HG03196 (cell line): ENCODE results near the gene NBEA.
A peak's percentile ranks its signal among the peaks of the same experiment; 100 is the strongest.
"Not testable (repeated sequence)": the region's sequence is repeated elsewhere in the genome, so short reads cannot be mapped to it uniquely, and the experiment has no call there.

Experiments used
- ATAC-seq: cut with Tn5 transposase; IDR thresholded peaks from one replicate; pipeline ENCODE4 v1.9.1; 2021; ENCODE audit not compliant: unreplicated experiment

NBEA gene, protein sequence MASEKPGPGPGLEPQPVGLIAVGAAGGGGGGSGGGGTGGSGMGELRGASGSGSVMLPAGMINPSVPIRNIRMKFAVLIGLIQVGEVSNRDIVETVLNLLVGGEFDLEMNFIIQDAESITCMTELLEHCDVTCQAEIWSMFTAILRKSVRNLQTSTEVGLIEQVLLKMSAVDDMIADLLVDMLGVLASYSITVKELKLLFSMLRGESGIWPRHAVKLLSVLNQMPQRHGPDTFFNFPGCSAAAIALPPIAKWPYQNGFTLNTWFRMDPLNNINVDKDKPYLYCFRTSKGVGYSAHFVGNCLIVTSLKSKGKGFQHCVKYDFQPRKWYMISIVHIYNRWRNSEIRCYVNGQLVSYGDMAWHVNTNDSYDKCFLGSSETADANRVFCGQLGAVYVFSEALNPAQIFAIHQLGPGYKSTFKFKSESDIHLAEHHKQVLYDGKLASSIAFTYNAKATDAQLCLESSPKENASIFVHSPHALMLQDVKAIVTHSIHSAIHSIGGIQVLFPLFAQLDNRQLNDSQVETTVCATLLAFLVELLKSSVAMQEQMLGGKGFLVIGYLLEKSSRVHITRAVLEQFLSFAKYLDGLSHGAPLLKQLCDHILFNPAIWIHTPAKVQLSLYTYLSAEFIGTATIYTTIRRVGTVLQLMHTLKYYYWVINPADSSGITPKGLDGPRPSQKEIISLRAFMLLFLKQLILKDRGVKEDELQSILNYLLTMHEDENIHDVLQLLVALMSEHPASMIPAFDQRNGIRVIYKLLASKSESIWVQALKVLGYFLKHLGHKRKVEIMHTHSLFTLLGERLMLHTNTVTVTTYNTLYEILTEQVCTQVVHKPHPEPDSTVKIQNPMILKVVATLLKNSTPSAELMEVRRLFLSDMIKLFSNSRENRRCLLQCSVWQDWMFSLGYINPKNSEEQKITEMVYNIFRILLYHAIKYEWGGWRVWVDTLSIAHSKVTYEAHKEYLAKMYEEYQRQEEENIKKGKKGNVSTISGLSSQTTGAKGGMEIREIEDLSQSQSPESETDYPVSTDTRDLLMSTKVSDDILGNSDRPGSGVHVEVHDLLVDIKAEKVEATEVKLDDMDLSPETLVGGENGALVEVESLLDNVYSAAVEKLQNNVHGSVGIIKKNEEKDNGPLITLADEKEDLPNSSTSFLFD (N-terminal part only)

DNA sequence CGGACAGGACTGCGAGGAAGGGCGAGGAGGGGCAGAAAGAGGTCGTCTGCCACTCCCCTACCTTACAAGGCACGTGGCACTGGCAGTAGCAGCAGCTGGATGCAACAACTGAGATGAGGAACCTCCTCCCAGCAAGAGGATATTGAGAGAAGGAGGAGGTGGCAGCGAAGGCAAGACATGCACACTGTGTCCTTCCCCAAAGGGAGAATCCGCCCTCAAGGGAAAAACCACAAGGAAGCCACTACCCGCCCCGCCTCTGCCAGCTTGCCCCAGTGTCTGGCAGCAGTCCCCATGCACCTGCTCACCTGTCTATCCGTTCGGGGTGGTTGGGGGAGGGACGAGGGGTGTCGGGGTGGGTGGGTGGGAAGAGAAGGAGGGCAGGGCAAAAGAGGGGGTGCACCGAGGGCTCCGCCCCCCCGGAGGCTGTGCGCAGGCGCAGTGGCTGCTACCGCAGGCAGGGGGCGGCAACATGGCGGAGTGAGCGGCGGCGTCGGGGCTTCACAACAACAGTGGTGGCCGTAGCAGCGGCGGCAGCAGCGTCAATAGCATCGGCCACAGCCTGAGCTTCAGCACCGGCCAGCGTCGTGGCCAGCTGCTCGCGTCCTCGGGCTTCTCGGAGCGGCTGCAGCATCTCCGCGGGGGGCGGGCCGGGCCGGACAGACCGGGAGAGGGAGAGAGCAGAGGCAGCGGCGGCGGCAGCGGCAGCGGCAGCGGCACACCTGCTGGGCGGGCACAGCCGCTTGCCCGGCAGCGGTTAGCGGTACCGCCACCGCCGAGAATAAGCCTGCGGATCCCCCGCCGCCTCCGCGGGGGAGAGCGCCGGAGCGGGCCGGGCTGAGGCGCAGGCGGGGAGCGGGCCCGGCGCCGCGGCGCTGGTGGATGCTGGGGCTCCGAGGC lies at the start of gene NBEA:
TSS of gene NBEA (plus strand) at position 436 of the 897 bp plus-strand sequence. CDS start 551 bp downstream, outside the sequence.
- ATAC-seq, result peak; percentile 65

GRCh38 chr13:34894756-34895155 lies 47.3 kb upstream of the NBEA start:
- no peak for ATAC-seq

- ATAC-seq, result no peak
Observed at GRCh38 chr13:34897220-34897619, 44.9 kb upstream of the NBEA start.

GRCh38 chr13:34899888-34900287 lies 42.2 kb upstream of the NBEA start:
- no peak for ATAC-seq

- ATAC-seq, result no peak
Observed at GRCh38 chr13:34900288-34900739, 41.8 kb upstream of the NBEA start.

GRCh38 chr13:34901572-34901971 lies 40.5 kb upstream of the NBEA start:
- ATAC-seq, result no peak

GRCh38 chr13:34911159-34911558 lies 30.9 kb upstream of the NBEA start:
- ATAC-seq, result no peak

- no peak for ATAC-seq
Observed at GRCh38 chr13:34913040-34913439, 29.0 kb upstream of the NBEA start.

DNA sequence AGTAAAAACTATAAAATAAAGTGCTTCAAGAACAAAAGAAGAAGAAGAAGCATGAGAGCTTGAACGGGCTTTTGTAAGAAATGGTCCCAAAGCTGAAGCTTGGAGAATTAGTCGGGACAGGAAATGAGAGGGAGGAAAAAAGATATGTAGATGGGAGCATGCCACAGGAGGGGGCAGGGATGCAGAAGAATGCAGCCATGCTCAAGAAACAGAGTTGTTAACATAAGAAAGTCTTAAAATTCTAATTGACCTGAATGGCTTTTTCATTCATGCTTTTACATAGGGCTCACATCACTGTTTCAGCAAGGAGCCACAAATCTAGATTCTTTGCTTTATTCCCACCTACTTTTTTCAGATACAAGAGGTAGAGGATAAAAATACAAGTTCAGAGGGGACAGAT lies 27.7 kb upstream of the NBEA start:
- ATAC-seq, result no peak

DNA sequence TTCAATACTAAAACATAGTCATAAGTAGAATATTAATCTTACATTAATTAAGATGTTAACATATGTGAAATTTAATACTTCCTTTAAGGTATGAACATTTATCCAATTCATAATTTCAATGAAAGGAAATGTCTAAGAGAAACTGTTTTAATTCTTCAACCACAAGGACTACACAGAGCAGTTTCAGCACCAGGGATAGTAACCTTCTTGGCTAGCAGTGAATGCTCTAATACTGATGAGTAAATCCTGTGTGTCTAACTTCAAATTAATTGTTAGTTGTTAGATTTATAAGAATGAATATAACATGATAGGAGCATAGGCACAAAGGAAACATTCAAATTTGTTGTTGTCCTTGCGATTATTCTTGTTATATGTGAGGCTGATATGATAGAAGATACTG lies 15.6 kb upstream of the NBEA start:
- no peak for ATAC-seq

- not testable (repeated sequence) for ATAC-seq
Observed at GRCh38 chr13:34928676-34929075, 13.4 kb upstream of the NBEA start.

DNA sequence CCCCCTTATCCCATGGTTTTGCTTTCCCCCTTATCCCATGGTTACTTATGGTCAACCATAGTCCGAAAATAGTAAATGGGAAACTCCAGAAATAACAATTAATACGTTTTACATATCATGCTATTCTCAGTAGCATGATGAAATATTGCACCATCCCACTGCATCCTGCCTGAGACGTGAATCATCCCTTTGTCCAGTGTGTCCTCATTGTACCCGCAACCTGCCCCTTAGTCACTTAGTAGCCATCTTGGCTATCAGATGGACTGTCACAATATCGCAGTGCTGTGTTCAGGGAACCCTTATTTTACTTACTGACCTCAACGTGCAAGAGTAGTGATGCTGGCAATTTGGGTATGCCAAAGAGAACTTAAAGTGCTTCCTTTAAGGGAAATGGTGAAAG lies 10.5 kb upstream of the NBEA start:
- no peak for ATAC-seq

- ATAC-seq, result no peak
Observed at GRCh38 chr13:34933349-34933748, 8.7 kb upstream of the NBEA start.

DNA sequence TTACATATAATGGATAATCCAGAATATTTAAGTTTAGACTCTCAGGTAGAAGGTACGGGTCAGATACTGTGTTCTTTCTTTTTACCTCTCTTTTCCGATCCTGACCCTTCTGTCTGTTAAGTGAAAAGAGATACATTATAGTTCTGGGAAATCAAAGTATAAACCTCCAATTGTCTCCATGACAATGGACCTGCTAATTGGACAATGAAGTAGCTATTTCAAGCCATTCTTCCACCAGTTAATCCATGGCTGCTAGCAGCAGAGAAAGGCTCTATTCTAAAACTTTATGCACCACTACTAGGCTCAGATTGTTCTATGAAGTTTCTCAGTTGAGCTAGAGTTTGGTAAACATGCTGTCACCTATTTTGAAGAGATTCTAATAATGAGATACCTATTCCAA lies 8.3 kb upstream of the NBEA start:
- ATAC-seq, result no peak

GRCh38 chr13:34935841-34936240 lies 6.2 kb upstream of the NBEA start:
- no peak for ATAC-seq

DNA sequence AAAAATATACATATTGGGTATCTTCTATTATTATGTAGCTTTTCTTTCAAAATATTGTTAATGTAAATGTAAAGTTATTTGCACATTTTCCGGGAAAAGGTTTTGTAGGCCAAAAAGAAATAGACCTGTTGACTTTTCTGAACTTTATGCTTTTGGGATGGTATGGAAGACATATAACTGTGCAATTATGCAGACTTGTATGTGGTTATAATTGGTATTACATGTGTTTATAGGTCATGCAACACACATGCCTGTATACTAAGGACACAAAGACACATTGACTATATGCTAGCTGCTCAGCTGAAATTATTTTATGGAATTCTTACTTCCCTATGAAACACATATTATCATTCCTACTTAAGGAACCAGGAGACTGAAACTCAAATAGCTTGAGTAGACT lies 2.3 kb upstream of the NBEA start:
- ATAC-seq, result no peak

- ATAC-seq, result no peak
Observed at GRCh38 chr13:34941436-34941834, 635 bp upstream of the NBEA start.

- peak; percentile 15 for ATAC-seq
Observed at GRCh38 chr13:34942732-34943435, 814 bp downstream of the NBEA start.

DNA sequence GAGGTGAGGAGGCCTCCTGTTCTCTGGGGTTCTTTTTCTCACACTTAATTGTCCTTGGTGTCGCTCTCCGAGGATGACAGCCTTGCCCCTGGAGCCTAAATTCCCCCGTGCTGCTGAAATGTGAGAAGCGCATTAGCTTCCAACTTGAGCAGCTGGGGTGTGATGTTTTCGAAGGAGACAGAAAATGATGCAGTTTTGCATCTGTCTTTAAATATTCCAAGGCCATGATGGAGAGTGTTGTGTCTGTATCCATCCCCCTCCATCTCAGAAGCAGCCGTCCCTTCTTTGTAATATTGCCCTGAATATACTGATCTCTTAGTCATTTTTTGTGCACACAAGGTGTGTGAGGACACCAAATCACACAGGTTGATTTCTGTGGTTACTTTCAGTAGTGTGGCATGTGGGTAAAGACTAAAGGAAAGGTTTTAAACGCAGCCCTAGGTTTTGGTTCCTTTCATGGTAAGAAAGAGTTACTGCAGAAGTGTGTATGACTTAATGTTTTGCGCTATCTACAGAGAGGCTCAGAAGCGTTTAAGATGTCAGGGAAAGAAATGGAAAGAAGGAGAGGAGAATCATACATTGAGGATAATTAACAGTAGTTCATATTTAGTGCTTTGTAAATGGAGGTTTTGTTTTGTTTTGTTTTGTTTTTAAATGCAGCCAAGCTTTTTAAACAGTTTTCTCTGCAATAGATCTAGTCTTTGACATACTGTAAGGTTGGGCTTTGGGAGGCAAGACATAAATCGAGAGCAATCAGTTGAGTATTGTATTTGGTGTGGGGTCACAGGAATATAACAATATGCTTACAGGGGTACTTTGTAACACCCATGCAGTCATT lies 1.6 kb downstream of the NBEA start:
- no peak for ATAC-seq
